ENCODE measurements around the gene BEND4. TPM values are rescaled to one million over a fixed set of nuclear protein-coding genes. Genes with fewer than 3 reads are reported as not detected.

BEND4 gene
- total RNA-seq, 1 experiment from 2014 or later = not detected

GRCh38 chr4:42150653-42151567, 1.5 kb downstream of the BEND4 start:
- Histone ChIP-seq H3K9me3 (ENCODE audit: low read length) (no peaks in the 10 kb centered on the region), H3K4me1 (ENCODE audit: insufficient read depth, low read length) (no peaks in the 10 kb centered on the region), H3K79me2 (ENCODE audit: low read length) (no peaks in the 10 kb centered on the region), H3K4me3 (ENCODE audit: low read length) (peak overlapping the region; percentile 30; the same call in 1 of the 2 replicates), H3K9ac (ENCODE audit: low read length) (no peak overlapping the region), H3K27me3 (ENCODE audit: low read length) (peaks cover 77% of the 10 kb centered on the region), H3K9me2 (replicated peaks; ENCODE audit: low read length) (no peaks in the 10 kb centered on the region), H4K20me1 (ENCODE audit: low read length) (no peaks in the 10 kb centered on the region), H2AFZ (ENCODE audit: low read length) (no peak overlapping the region; the same call in 1 of the 2 replicates), H3K36me3 (ENCODE audit: low read depth, low read length) (no peaks in the 10 kb centered on the region), H3K4me2 (ENCODE audit: low read length) (peak overlapping the region; percentile 60), H3K27ac (ENCODE audit: low read length) (no peak overlapping the region), H3F3A (ENCODE audit: low read length, unreplicated experiment) (no peaks in the 10 kb centered on the region)
- ATAC-seq (no peak), DNase-seq (no peak)
- intact Hi-C loops (cut with micrococcal nuclease) = no loop called here
- BruUV-seq (replicated peaks) = no TSS peak
- ChIA-PET CTCF (no interaction called here), POLR2A (ENCODE audit: unreplicated experiment) (no interaction called here)
- TF ChIP-seq CTCF (conservative IDR thresholded peaks at IDR 0.05; ENCODE audit: low read depth, low read length) (no peak), EZH2phosphoT487 (IDR thresholded peaks at IDR 0.05; ENCODE audit: borderline replicate concordance, low read length) (no peak), EZH2 (IDR thresholded peaks at IDR 0.05; ENCODE audit: low read length, unreplicated experiment) (peak; percentile 58)

GRCh38 chr4:42149004-42149403, 3.5 kb downstream of the BEND4 start:
- no peak for DNase-seq
- no peaks in the 10 kb centered on the region for H3K79me2 ChIP-seq (ENCODE audit: low read length)
- ChIA-PET CTCF (no interaction called here), POLR2A (ENCODE audit: unreplicated experiment) (no interaction called here)
- H3K27me3 ChIP-seq (ENCODE audit: low read length) = peaks cover 78% of the 10 kb centered on the region
- no peak for TF ChIP-seq EZH2phosphoT487 (IDR thresholded peaks at IDR 0.05; ENCODE audit: borderline replicate concordance, low read length)
- TF ChIP-seq CTCF (conservative IDR thresholded peaks at IDR 0.05; ENCODE audit: low read depth, low read length) = no peak
- no peak for TF ChIP-seq EZH2 (IDR thresholded peaks at IDR 0.05; ENCODE audit: low read length, unreplicated experiment)
- no peaks in the 10 kb centered on the region for H3K9me2 ChIP-seq (replicated peaks; ENCODE audit: low read length)
- no peak overlapping the region for H3K9ac ChIP-seq (ENCODE audit: low read length)
- H4K20me1 ChIP-seq (ENCODE audit: low read length) = no peaks in the 10 kb centered on the region
- no peaks in the 10 kb centered on the region for H3K4me1 ChIP-seq (ENCODE audit: insufficient read depth, low read length)
- ATAC-seq = no peak
- no peaks in the 10 kb centered on the region for H3K9me3 ChIP-seq (ENCODE audit: low read length)
- no peaks in the 10 kb centered on the region for H3F3A ChIP-seq (ENCODE audit: low read length, unreplicated experiment)
- H3K4me2 ChIP-seq (ENCODE audit: low read length) = no peak overlapping the region
- H3K4me3 ChIP-seq (ENCODE audit: low read length) = no peak overlapping the region
- BruUV-seq (replicated peaks) = no TSS peak
- H3K27ac ChIP-seq (ENCODE audit: low read length) = no peak overlapping the region
- intact Hi-C loops (cut with micrococcal nuclease) = no loop called here
- no peaks in the 10 kb centered on the region for H3K36me3 ChIP-seq (ENCODE audit: low read depth, low read length)
- no peak overlapping the region for H2AFZ ChIP-seq (ENCODE audit: low read length)

- no peak overlapping the region for H3K27ac ChIP-seq (ENCODE audit: low read length)
- no peak overlapping the region for H3K9ac ChIP-seq (ENCODE audit: low read length)
- H3K4me1 ChIP-seq (ENCODE audit: insufficient read depth, low read length) = no peaks in the 10 kb centered on the region
- no peak overlapping the region for H3K4me2 ChIP-seq (ENCODE audit: low read length)
- no peaks in the 10 kb centered on the region for H3K9me2 ChIP-seq (replicated peaks; ENCODE audit: low read length)
- ATAC-seq (no peak), DNase-seq (no peak)
- H3K27me3 ChIP-seq (ENCODE audit: low read length) = peaks cover 73% of the 10 kb centered on the region
- no peaks in the 10 kb centered on the region for H3K9me3 ChIP-seq (ENCODE audit: low read length)
- H3F3A ChIP-seq (ENCODE audit: low read length, unreplicated experiment) = no peaks in the 10 kb centered on the region
- intact Hi-C loops (cut with micrococcal nuclease) = no loop called here
- no peaks in the 10 kb centered on the region for H3K36me3 ChIP-seq (ENCODE audit: low read depth, low read length)
- no peak overlapping the region for H3K4me3 ChIP-seq (ENCODE audit: low read length)
- no peak overlapping the region for H2AFZ ChIP-seq (ENCODE audit: low read length)
- TF ChIP-seq EZH2 (IDR thresholded peaks at IDR 0.05; ENCODE audit: low read length, unreplicated experiment) (no peak), CTCF (conservative IDR thresholded peaks at IDR 0.05; ENCODE audit: low read depth, low read length) (no peak), EZH2phosphoT487 (IDR thresholded peaks at IDR 0.05; ENCODE audit: borderline replicate concordance, low read length) (no peak)
- POLR2A ChIA-PET (ENCODE audit: unreplicated experiment) = no interaction called here
- CTCF ChIA-PET = no interaction called here
- H4K20me1 ChIP-seq (ENCODE audit: low read length) = no peaks in the 10 kb centered on the region
- BruUV-seq (replicated peaks) = no TSS peak
- no peaks in the 10 kb centered on the region for H3K79me2 ChIP-seq (ENCODE audit: low read length)
These were observed 4.0 kb downstream of the BEND4 start for GRCh38 chr4:42148425-42148824.
